A549 treated with AZD9567 at 1 μM for 4 hours (cell line): ENCODE measurements around the gene EHBP1L1. TPM values are rescaled to one million over a fixed set of nuclear protein-coding genes. Genes with fewer than 3 reads are reported as not detected.

ENCODE experiments used
- total RNA-seq: library from RNA; stranded (reverse); fragments of 200-300 nt; extraction: Qiagen RNA extraction; gene quantifications from 5 replicates; pipeline ENCODE4 v1.2.3, GENCODE V29; 2022; ENCODE audit not compliant: insufficient read depth

Gene EHBP1L1
- 22.6 to 35.1 TPM (median 32.7 TPM) in 5 replicates for total RNA-seq

GRCh38 chr11:65575568-65576231, at the start of gene EHBP1L1:
EHBP1L1 (plus strand) TSS chr11:65576053; CDS start chr11:65576303, 250 bp downstream.

GRCh38 chr11:65558002-65558929, 17.6 kb upstream of the EHBP1L1 start, which contains the start of gene LTBP3:
LTBP3 (minus strand) TSS chr11:65558359; CDS start chr11:65557959, 400 bp downstream.

GRCh38 chr11:65569973-65570918, 5.6 kb upstream of the EHBP1L1 start, which contains the start of gene ZNRD2:
ZNRD2 (plus strand) TSS chr11:65570477; CDS start chr11:65570492, 15 bp downstream.

DNA sequence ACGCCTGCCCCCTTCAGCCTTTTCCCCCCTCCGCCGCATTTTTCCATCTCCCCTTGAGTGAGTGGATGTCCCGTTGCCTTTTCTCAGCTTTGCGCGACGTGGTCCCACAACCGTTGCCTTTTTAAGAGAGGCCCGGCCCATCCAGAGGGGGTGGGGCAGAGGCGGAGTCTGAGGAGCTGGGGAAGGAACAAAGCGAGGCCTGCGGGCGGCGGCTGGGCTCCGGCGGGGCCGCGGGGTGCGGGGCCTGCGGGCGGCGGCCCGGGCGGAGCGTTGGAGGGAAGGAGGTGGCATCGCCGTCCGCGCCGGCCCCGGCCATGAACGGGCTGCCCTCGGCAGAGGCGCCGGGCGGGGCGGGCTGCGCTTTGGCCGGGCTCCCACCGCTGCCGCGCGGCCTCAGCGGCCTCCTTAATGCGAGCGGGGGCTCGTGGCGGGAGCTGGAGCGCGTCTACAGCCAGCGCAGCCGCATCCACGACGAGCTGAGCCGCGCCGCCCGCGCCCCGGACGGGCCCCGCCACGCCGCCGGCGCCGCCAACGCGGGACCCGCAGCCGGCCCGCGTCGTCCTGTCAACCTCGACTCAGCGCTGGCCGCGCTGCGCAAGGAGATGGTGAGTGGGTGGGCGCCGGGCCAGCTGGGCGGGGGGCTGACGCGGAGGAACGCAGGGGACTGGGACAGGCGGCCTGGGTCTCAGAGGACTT, 3.3 kb upstream of the EHBP1L1 start, which contains the start of gene FAM89B:
Gene FAM89B (plus strand): TSS at position 183 of the 696 bp plus-strand sequence. CDS start 132 bp downstream, at position 315.

GRCh38 chr11:65595543-65596281, 19.9 kb downstream of the EHBP1L1 start, which contains the start of gene KCNK7:
KCNK7 (minus strand) TSS chr11:65595800; CDS start chr11:65595772, 28 bp downstream.

DNA sequence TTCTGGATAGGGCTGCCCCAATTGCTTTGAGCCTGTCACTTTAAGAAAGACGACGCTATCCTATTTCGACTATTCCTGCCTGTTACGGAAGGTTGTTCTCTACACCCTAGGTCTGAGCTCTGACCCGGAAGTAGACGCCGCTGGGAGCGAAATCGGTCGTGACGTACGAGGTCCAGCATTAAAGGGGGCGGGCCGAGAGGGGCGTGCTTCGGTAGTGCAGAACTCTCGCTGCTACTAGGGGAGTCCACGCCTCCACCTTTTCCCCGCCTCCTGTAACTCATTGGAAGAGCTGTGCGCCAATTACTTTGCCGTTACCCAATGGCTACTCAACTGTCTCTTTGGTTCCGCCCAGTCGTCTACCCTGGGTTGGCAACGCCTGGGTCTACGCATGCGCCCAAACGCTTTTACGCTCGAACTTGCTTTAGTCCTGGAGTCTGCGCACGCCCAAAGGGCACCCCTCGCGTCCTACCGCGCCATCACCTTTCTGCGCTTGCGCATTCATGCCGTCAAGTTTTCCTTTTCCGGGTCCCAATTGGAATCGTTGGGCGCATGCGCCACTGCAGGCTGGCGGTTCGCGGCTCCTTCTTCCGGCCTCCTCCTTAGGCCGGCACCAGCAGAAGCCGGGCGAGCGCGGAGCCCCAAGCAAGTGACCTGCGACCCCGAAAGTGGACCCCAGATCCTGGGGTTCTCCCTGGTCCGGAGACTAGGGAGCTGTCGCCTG, 39.5 kb downstream of the EHBP1L1 start, which contains the start of gene PCNX3:
Gene PCNX3 (plus strand): TSS at position 548 of the 721 bp plus-strand sequence. CDS start 536 bp downstream, outside the sequence.

DNA sequence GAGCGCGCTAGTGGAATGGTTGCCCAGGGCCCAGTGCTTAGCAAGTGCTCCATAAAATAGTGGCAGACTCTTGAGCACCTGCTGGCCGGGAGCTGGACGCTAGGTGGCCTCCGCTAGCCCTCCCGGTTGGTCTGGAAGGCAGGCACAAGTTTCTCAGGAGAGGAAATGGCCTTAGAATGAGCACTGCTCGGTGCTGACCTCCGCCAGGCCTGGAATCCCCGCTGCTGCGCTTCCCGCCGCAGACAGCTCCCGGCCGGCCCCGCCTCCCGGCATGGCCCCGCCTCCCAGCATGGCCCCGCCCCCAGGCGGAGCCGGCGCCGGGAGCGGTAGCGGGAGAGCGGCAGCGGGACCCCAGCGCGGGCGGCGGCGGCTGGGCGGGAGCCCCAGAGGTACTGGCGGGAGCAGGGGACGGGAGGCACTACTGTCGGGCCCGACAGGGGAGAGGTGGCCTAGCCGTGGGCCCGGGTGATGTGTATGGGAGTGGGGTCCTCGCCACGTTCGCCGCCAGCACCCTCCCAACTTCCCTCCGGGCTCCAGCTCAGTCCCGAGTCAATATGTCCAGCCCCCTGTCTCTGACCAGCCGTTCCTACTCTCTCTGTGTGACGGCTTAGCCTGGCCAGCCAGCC, 62.1 kb downstream of the EHBP1L1 start, which contains the start of gene SIPA1:
Gene SIPA1 (plus strand): TSS at position 308 of the 626 bp plus-strand sequence. CDS start 2,821 bp downstream, outside the sequence.

Other genes starting within 250 kb of the EHBP1L1 start
- 39.2 to 41.2 TPM (median 40.8 TPM) in 5 replicates for gene DPF2, start 242.2 kb upstream of the EHBP1L1 start, total RNA-seq
- 1.3 TPM in 5 replicates for gene TIGD3, start 221.3 kb upstream of the EHBP1L1 start, total RNA-seq
- 8.5 to 11.6 TPM (median 10.3 TPM) in 5 replicates for gene SLC25A45, start 193.4 kb upstream of the EHBP1L1 start, total RNA-seq
- gene FRMD8, start 189.4 kb upstream of the EHBP1L1 start, total RNA-seq: 33.7 to 57.0 TPM (median 56.4 TPM) in 5 replicates
- 95.1 to 289 TPM (median 267 TPM) in 5 replicates for gene NEAT1, start 153.3 kb upstream of the EHBP1L1 start, total RNA-seq
- gene MALAT1, start 77.0 kb upstream of the EHBP1L1 start, total RNA-seq: 55.2 to 111 TPM (median 88.6 TPM) in 5 replicates
- gene SCYL1, start 51.0 kb upstream of the EHBP1L1 start, total RNA-seq: 37.6 to 65.4 TPM (median 64.4 TPM) in 5 replicates
- 65.1 to 117 TPM (median 101 TPM) in 5 replicates for gene LTBP3, start 17.7 kb upstream of the EHBP1L1 start, total RNA-seq
- gene ZNRD2, start 5.6 kb upstream of the EHBP1L1 start, total RNA-seq: 69.5 to 80.8 TPM (median 77.9 TPM) in 5 replicates
- gene FAM89B, start 3.5 kb upstream of the EHBP1L1 start, total RNA-seq: 20.8 to 56.1 TPM (median 50.0 TPM) in 5 replicates
- gene KCNK7, start 19.7 kb downstream of the EHBP1L1 start, total RNA-seq: 0.26 to 1.4 TPM (median 0.77 TPM) in 4 of 5 replicates, not detected in the other
- gene MAP3K11, start 38.2 kb downstream of the EHBP1L1 start, total RNA-seq: 44.0 to 49.5 TPM (median 47.5 TPM) in 5 replicates
- 25.3 to 38.8 TPM (median 37.9 TPM) in 5 replicates for gene PCNX3, start 39.7 kb downstream of the EHBP1L1 start, total RNA-seq
- gene SIPA1, start 62.0 kb downstream of the EHBP1L1 start, total RNA-seq: 11.1 to 21.7 TPM (median 18.4 TPM) in 5 replicates
- 52.1 to 79.3 TPM (median 74.8 TPM) in 5 replicates for gene RELA, start 86.9 kb downstream of the EHBP1L1 start, total RNA-seq
- 31.3 to 46.9 TPM (median 45.7 TPM) in 5 replicates for gene KAT5, start 136.2 kb downstream of the EHBP1L1 start, total RNA-seq
- 26.8 to 55.4 TPM (median 52.8 TPM) in 5 replicates for gene RNASEH2C, start 144.7 kb downstream of the EHBP1L1 start, total RNA-seq
- gene AP5B1, start 204.9 kb downstream of the EHBP1L1 start, total RNA-seq: 6.6 to 12.9 TPM (median 11.5 TPM) in 5 replicates
- 0.05 to 0.09 TPM (median 0.09 TPM) in 4 of 5 replicates, not detected in the other for gene OVOL1, start 211.0 kb downstream of the EHBP1L1 start, total RNA-seq